GM18909 (cell line): Measurements from ENCODE around the gene RPP38.

ENCODE experiments used
- ATAC-seq: cut with Tn5 transposase; IDR thresholded peaks from one replicate; pipeline ENCODE4 v1.9.1; 2021; ENCODE audit warnings: mild to moderate bottlenecking; ENCODE audit not compliant: unreplicated experiment, poor library complexity

RPP38 gene

DNA sequence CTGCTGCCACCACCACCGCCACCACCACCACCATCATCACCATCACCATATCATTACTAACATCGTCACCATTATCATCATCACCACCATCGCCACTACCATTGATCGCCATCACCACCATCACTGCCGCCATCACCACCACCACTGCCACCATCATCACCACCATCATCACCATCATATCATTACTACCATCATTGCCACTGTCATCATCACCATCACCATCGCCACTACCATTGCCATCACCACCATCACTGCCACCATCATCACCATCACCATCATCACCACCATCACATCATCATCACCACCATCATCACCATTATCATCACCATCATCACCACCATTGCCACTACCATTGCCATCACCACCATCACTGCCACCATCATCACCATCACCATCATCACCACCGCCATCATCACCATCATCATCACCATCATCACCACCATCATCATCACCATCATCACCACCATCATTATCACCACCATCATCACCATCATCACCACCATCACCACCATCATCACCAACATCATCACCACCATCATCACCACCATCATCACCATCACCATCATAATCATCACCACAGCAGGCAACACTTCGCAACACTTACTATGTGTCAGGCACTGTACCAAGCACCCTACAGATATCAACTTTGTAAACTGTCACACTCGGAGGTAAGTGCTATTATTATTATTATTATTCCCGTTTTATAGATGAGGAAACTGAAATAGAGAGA lies 52.1 kb downstream of the RPP38 start:
- no peak for ATAC-seq

DNA sequence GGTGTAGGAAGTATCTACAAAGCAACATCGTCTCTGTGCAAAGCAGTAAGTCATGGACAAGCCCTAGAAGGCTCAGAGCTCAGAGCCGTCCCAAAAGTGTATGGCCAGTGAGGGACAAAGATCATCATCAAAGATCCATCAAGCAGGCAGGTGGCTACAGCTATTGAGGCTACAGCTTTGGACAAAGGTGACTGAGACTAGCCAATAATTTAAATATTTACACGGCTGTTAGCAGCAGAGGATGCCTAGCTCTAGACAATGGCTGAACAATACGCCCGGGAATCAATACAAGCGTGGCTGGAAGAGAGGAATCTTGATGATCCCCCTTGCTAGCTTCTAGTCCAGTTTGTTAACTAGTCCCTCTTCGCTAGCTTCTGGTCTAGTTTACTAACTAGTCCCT lies 53.4 kb downstream of the RPP38 start:
- ATAC-seq: no peak

DNA sequence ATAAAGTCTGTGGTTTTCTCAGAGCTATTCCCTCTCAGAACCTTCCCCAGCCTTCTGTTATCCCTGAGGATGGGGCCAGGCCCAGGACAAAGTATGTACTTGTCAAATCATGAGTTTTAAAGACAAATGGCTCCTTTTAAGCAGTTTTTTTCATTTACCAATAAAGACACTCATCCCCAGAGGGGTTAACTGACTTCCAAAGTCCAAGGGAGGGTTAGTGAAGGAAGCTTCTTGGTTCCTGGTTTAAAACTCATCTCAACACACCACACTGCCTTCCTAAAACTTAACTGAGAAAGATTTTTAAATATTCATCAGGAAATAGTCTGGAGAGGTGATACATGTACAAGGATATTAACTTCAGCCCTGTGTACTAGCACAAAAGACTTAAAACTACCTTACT lies 55.4 kb downstream of the RPP38 start:
- ATAC-seq: no peak
